Liver (tissue), 3 donors: Measurements from ENCODE around the gene FOXI1.

Experiments
- FOXA1 ChIP-seq: IDR thresholded peaks from 2 replicates; pipeline ENCODE4 v1.6.1; 2016; ENCODE audit warnings: antibody characterized with exemption
- JUND ChIP-seq, 2 donors: IDR thresholded peaks; 2 replicates each; pipeline ENCODE4 v1.6.1; 2016; ENCODE audit warnings: antibody characterized with exemption in 2 of 2
- RAD21 ChIP-seq, 2 donors: IDR thresholded peaks; 2 replicates each; pipeline ENCODE4 v1.6.1; 2016; ENCODE audit warnings: antibody characterized with exemption in 2 of 2, mild to moderate bottlenecking in 2 of 2
- SP1 ChIP-seq: IDR thresholded peaks from 2 replicates; pipeline ENCODE4 v1.6.1; 2018; ENCODE audit warnings: antibody characterized with exemption, mild to moderate bottlenecking
- TAF1 ChIP-seq: conservative IDR thresholded peaks from 2 replicates; pipeline ENCODE4 v1.6.1; 2016; ENCODE audit warnings: antibody characterized with exemption, mild to moderate bottlenecking
- YY1 ChIP-seq: IDR thresholded peaks from 2 replicates; pipeline ENCODE4 v1.6.1; 2016; ENCODE audit warnings: antibody characterized with exemption, mild to moderate bottlenecking
- TF ChIP-seq, protein P1 (sequence below): fragments of 150-350 bp; IDR thresholded peaks from 2 replicates; pipeline ENCODE4 v1.5.1; 2017; ENCODE audit warnings: improper control_type of control experiment, low read depth, low read length; ENCODE audit not compliant: missing input control
- TF ChIP-seq, protein P2 (sequence below): IDR thresholded peaks from 2 replicates; pipeline ENCODE4 v1.6.1; 2016; ENCODE audit warnings: antibody characterized with exemption, mild to moderate bottlenecking
- TF ChIP-seq, protein P3 (sequence below): IDR thresholded peaks from 2 replicates; pipeline ENCODE4 v1.6.1; 2016; ENCODE audit warnings: antibody characterized with exemption
- TF ChIP-seq, protein P4 (sequence below): IDR thresholded peaks from 2 replicates; pipeline ENCODE4 v1.6.1; 2016; ENCODE audit warnings: antibody characterized with exemption
- donor health status: healthy.
- donor health status: healthy.

DNA sequence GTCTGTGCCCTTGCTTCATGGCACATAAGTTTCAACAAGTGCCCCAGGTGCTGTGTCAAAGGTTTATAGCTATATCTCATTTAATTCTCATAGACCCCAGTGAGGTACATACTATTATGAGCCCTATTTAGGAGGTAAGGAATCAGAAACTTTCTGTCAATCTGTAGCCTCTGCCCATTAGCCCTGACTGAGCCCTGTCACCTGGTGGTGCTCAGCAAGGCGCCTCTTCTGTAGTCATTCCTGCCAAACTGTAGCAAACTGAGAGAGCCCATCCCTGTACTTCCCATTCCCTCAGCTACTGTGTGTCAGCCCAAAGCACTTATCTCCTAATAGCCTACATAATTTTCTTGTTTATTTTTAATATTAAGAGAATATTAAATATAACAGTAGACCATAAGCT lies 46.5 kb upstream of the FOXI1 start:
- TF ChIP-seq RAD21 (IDR thresholded peaks at IDR 0.05) = no peak
- TF ChIP-seq, protein P1, sequence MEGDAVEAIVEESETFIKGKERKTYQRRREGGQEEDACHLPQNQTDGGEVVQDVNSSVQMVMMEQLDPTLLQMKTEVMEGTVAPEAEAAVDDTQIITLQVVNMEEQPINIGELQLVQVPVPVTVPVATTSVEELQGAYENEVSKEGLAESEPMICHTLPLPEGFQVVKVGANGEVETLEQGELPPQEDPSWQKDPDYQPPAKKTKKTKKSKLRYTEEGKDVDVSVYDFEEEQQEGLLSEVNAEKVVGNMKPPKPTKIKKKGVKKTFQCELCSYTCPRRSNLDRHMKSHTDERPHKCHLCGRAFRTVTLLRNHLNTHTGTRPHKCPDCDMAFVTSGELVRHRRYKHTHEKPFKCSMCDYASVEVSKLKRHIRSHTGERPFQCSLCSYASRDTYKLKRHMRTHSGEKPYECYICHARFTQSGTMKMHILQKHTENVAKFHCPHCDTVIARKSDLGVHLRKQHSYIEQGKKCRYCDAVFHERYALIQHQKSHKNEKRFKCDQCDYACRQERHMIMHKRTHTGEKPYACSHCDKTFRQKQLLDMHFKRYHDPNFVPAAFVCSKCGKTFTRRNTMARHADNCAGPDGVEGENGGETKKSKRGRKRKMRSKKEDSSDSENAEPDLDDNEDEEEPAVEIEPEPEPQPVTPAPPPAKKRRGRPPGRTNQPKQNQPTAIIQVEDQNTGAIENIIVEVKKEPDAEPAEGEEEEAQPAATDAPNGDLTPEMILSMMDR = no peak
- no peak for TF ChIP-seq YY1
- TF ChIP-seq, protein P2, sequence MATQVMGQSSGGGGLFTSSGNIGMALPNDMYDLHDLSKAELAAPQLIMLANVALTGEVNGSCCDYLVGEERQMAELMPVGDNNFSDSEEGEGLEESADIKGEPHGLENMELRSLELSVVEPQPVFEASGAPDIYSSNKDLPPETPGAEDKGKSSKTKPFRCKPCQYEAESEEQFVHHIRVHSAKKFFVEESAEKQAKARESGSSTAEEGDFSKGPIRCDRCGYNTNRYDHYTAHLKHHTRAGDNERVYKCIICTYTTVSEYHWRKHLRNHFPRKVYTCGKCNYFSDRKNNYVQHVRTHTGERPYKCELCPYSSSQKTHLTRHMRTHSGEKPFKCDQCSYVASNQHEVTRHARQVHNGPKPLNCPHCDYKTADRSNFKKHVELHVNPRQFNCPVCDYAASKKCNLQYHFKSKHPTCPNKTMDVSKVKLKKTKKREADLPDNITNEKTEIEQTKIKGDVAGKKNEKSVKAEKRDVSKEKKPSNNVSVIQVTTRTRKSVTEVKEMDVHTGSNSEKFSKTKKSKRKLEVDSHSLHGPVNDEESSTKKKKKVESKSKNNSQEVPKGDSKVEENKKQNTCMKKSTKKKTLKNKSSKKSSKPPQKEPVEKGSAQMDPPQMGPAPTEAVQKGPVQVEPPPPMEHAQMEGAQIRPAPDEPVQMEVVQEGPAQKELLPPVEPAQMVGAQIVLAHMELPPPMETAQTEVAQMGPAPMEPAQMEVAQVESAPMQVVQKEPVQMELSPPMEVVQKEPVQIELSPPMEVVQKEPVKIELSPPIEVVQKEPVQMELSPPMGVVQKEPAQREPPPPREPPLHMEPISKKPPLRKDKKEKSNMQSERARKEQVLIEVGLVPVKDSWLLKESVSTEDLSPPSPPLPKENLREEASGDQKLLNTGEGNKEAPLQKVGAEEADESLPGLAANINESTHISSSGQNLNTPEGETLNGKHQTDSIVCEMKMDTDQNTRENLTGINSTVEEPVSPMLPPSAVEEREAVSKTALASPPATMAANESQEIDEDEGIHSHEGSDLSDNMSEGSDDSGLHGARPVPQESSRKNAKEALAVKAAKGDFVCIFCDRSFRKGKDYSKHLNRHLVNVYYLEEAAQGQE = no peak
- no peak for TF ChIP-seq SP1
- no peak for TF ChIP-seq TAF1
- TF ChIP-seq, protein P3, sequence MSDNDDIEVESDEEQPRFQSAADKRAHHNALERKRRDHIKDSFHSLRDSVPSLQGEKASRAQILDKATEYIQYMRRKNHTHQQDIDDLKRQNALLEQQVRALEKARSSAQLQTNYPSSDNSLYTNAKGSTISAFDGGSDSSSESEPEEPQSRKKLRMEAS = no peak
- TF ChIP-seq, protein P4, sequence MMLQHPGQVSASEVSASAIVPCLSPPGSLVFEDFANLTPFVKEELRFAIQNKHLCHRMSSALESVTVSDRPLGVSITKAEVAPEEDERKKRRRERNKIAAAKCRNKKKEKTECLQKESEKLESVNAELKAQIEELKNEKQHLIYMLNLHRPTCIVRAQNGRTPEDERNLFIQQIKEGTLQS = no peak
- TF ChIP-seq FOXA1 = no peak
- TF ChIP-seq JUND (IDR thresholded peaks at IDR 0.05) = no peak
